Transverse colon (tissue), 4 donors: ENCODE measurements around the gene CLEC4D. TPM values are rescaled to one million over a fixed set of nuclear protein-coding genes. Genes with fewer than 3 reads are reported as not detected.

Experiments used
- DNase-seq: peaks from one replicate; pipeline ENCODE4 v3.0.0-alpha.2; 2019
- H3K27ac ChIP-seq, 4 donors: fragments of 200-600 bp; sonication (generic); 2 replicates each; pipeline ENCODE4 v1.5.1; 2016 to 2018; ENCODE audit warnings: inconsistent platforms in 4 of 4
- H3K27me3 ChIP-seq: fragments of 200-600 bp; sonication (generic); 2 replicates; pipeline ENCODE4 v1.5.1; 2017; ENCODE audit warnings: inconsistent platforms
- H3K36me3 ChIP-seq, 4 donors: fragments of 200-600 bp; sonication (generic); 2 replicates each; pipeline ENCODE4 v1.5.1; 2017 to 2019; ENCODE audit warnings: inconsistent platforms in 4 of 4
- H3K4me1 ChIP-seq, 4 donors: fragments of 200-600 bp; sonication (generic); 2 replicates each; pipeline ENCODE4 v1.5.1; 2017 to 2020; ENCODE audit warnings: inconsistent platforms in 4 of 4
- H3K4me3 ChIP-seq, 4 donors: fragments of 200-600 bp; sonication (generic); 1 replicate in 1 of 4; 2 replicates in 3 of 4; pipeline versions ENCODE4 v1.5.1 to v1.6.1; 2017 to 2019; ENCODE audit warnings: inconsistent platforms in 4 of 4
- H3K9me3 ChIP-seq, 2 donors: fragments of 200-600 bp; sonication (generic); 2 replicates each; pipeline ENCODE4 v1.5.1; 2017 to 2019; ENCODE audit warnings: inconsistent platforms in 2 of 2
- CTCF ChIP-seq, 5 experiments: fragments of 200-600 bp in 3 of 5; fragments of 450-650 bp in 2 of 5; sonication (generic) in 3 of 5; IDR thresholded peaks; 1 replicate in 2 of 5; 2 replicates in 3 of 5; pipeline ENCODE4 v1.5.1; 2016 to 2017; ENCODE audit warnings: antibody characterized with exemption in 5 of 5, inconsistent platforms in 3 of 5, mild to moderate bottlenecking in 2 of 5, moderate library complexity in 1 of 5
- EP300 ChIP-seq: sonication (generic); formaldehyde crosslinking; IDR thresholded peaks from one replicate; pipeline ENCODE4 v1.6.1; 2017; ENCODE audit warnings: antibody characterized with exemption, low read depth
- POLR2A ChIP-seq: fragments of 450-650 bp; IDR thresholded peaks from one replicate; pipeline ENCODE4 v1.6.1; 2016; ENCODE audit warnings: antibody characterized with exemption, mild to moderate bottlenecking, moderate library complexity
- POLR2AphosphoS5 ChIP-seq, 3 donors: sonication (generic); formaldehyde crosslinking; IDR thresholded peaks; one replicate each; pipeline ENCODE4 v1.6.1; 2016; ENCODE audit warnings: antibody characterized with exemption in 3 of 3
- WGBS, 2 donors: methylation state at CpG; one replicate each; pipeline ENCODE4 v1.1.5; 2018; ENCODE audit warnings: low coverage in 1 of 2; 5-methylcytosine and 5-hydroxymethylcytosine counted together
- in situ Hi-C, 4 donors: fragments of 200-750 bp; cut with MboI; loops; one replicate each; pipeline versions ENCODE4 v1.15.0 to v1.15.1; 2017; ENCODE audit warnings: low sequenced_read_pairs in 3 of 4, low pct_ligation_motif_present in 1 of 4, low pct_unique_long_range_greater_than_20kb in 1 of 4
- intact Hi-C: fragments of 100-400 bp; cut with DNase I; formaldehyde crosslinking; loops from one replicate; pipeline ENCODE4 v1.15.1; 2023; ENCODE audit warnings: low total_unique reads
- total RNA-seq, 4 donors: library from RNA; depleted of rRNA; stranded (reverse); fragments of >200 nt; gene quantifications; one replicate each; pipeline ENCODE4 v1.1.0, GENCODE V29; 2016

The CLEC4D gene
- total RNA-seq, 4 donors from 2014 or later = not detected

DNA sequence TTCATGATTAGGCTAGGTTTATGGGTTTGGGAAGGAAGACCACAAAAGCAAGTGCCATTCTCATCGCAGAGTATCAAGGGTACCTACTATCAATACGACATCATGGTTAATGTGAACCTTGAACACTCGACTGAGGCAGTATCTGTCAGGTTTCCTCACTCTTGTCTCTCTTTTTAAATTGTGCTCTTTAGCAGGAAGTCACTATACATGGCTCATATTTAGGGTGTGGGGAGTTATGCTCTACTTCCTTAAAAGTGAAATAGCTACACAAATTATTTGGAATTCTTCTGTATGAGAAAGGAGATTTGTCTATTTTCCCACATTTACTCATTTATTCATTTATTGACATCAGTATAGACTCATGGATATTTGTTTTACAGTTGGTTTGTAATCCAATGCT, 33.3 kb downstream of the CLEC4D start:
- in situ Hi-C loops (loop anchor here in 1 of 4 donors (25.0 kb wide), 1 partner anchor 316 kb away; no protein-coding TSS in a partner anchor), intact Hi-C loops (no loop called here)
- peaks cover 0 to 4% (median 0%) of the 10 kb centered on the region in 4 donors for H3K4me1 ChIP-seq
- H3K36me3 ChIP-seq = no peaks in the 10 kb centered on the region
- no peaks in the 10 kb centered on the region for H3K9me3 ChIP-seq
- 67 to 78% methylated on average over 3 of the region's 3 CpGs for whole genome bisulfite sequencing, 2 donors
- no peak overlapping the region for H3K27ac ChIP-seq
- H3K4me3 ChIP-seq = no peak overlapping the region
- no peaks in the 10 kb centered on the region for H3K27me3 ChIP-seq
- DNase-seq = no peak
- no peak for TF ChIP-seq CTCF (IDR thresholded peaks at IDR 0.05)
- TF ChIP-seq EP300 = no peak
- no peak for TF ChIP-seq POLR2AphosphoS5 (IDR thresholded peaks at IDR 0.05)
- no peak for TF ChIP-seq POLR2A

DNA sequence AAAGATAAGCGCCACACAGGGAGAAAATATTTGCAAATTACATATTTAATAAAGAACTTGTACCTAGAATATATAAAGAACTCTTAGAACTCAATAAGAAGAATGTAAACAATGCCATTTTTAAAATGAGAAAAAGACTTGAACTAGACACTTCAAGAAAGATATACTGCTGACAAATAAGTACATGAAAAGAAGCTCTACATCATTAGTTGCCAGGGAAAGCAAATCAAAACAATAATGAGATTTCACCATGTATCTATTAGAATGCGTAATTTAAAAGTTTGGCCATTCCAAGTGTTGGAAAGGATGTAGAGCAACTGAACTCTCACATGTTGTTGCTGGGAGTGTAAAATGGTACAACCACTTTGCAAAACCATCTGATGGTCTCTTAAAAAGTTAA, 34.3 kb downstream of the CLEC4D start:
- Histone ChIP-seq H3K9me3 (no peaks in the 10 kb centered on the region), H3K27ac (no peak overlapping the region), H3K27me3 (no peaks in the 10 kb centered on the region), H3K4me1 (peaks cover 0 to 4% (median 0%) of the 10 kb centered on the region in 4 donors), H3K4me3 (no peak overlapping the region), H3K36me3 (no peaks in the 10 kb centered on the region)
- no peak for DNase-seq
- intact Hi-C loops (no loop called here), in situ Hi-C loops (loop anchor here in 1 of 4 donors (25.0 kb wide), 1 partner anchor 315 kb away; no protein-coding TSS in a partner anchor)
- no peak for TF ChIP-seq POLR2AphosphoS5 (IDR thresholded peaks at IDR 0.05)
- 43 to 89% methylated on average over 2 of the region's 2 CpGs for WGBS, 2 donors

DNA sequence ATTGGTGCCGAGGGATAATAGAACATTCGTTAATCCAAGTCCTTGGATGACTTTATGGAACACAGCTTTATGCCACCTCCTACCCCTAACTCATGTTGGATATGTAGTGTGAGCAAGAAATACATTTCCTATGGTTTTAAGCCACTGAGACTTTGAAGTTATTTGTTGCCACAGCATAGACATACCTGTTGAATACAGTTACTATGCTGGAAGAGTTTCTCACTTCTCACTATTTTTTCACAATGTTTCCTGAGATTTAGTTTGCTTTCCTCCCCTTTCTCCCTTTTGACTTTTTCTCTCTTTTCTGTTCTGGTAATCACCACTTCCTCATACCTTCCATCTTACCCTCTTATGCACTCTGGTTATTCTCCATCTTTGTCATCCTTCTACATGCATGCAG, 34.9 kb downstream of the CLEC4D start:
- no peak for DNase-seq
- no peak overlapping the region for H3K4me3 ChIP-seq
- no peaks in the 10 kb centered on the region for H3K9me3 ChIP-seq
- H3K4me1 ChIP-seq = peaks cover 0 to 4% (median 0%) of the 10 kb centered on the region in 4 donors
- H3K27me3 ChIP-seq = no peaks in the 10 kb centered on the region
- WGBS, 2 donors = 91 to 100% methylated on average over 2 of the region's 2 CpGs
- TF ChIP-seq POLR2AphosphoS5 (IDR thresholded peaks at IDR 0.05) = no peak
- no peak for TF ChIP-seq CTCF (IDR thresholded peaks at IDR 0.05)
- no peak for TF ChIP-seq EP300
- TF ChIP-seq POLR2A = no peak
- intact Hi-C loops = no loop called here
- in situ Hi-C loops = loop anchor here in 1 of 4 donors (25.0 kb wide), 1 partner anchor 314 kb away; no protein-coding TSS in a partner anchor
- H3K27ac ChIP-seq = no peak overlapping the region
- no peaks in the 10 kb centered on the region for H3K36me3 ChIP-seq

DNA sequence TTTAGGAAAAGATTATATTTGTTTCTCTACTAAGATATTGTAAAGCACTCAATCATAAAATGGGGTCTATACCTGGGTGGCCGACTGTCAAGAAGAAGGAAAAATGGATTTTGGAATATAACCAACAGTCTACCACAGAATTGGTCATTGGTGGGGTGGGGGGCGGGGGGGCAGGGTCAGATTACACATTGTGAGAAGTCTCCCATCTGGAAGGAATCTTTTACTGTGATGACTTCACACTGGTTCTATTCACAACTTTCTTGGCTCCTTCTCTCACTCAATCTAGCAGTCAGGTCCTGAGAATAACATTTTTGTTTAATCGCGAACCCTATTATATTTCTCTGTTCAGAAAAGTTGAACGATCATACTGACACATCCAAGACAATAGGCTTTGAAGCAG, 36.1 kb downstream of the CLEC4D start:
- 76 to 82% methylated on average over 4 to 5 of the region's 5 CpGs for WGBS, 2 donors
- Histone ChIP-seq H3K4me3 (no peak overlapping the region), H3K9me3 (no peaks in the 10 kb centered on the region), H3K27me3 (no peaks in the 10 kb centered on the region), H3K4me1 (peaks cover 0 to 1% (median 0%) of the 10 kb centered on the region in 4 donors), H3K36me3 (no peaks in the 10 kb centered on the region), H3K27ac (no peak overlapping the region)
- DNase-seq = no peak
- TF ChIP-seq CTCF (IDR thresholded peaks at IDR 0.05) (no peak), POLR2AphosphoS5 (IDR thresholded peaks at IDR 0.05) (no peak), EP300 (no peak), POLR2A (no peak)
- intact Hi-C loops (no loop called here), in situ Hi-C loops (loop anchor here in 1 of 4 donors (25.0 kb wide), 1 partner anchor 313 kb away; no protein-coding TSS in a partner anchor)

GRCh38 chr12:8553088-8553627, 39.9 kb downstream of the CLEC4D start:
- TF ChIP-seq EP300 (no peak), POLR2AphosphoS5 (IDR thresholded peaks at IDR 0.05) (no peak), CTCF (IDR thresholded peaks at IDR 0.05) (no peak), POLR2A (no peak)
- Histone ChIP-seq H3K4me1 (no peaks in the 10 kb centered on the region), H3K9me3 (no peaks in the 10 kb centered on the region), H3K27me3 (no peaks in the 10 kb centered on the region), H3K36me3 (no peaks in the 10 kb centered on the region), H3K27ac (no peak overlapping the region), H3K4me3 (no peak overlapping the region)
- intact Hi-C loops (no loop called here), in situ Hi-C loops (no loop called here)
- no peak for DNase-seq
- 52 to 57% methylated on average over 6 of the region's 6 CpGs for WGBS, 2 donors
